B cell (primary cell): Measurements from ENCODE around the gene C1QTNF6. TPM values are rescaled to one million over a fixed set of nuclear protein-coding genes. Genes with fewer than 3 reads are reported as not detected.

Experiments
- ATAC-seq: fragments of 200-7000 bp; cut with Tn5 transposase; one replicate; pipeline ENCODE4 v1.10.0; 2021; ENCODE audit warnings: low read depth, mild to moderate bottlenecking, moderate number of reproducible peaks, moderate library complexity
- CTCF ChIA-PET: fragments of 350-600 bp; sonication (Branson Sonifier 250); formaldehyde crosslinking; loops from one replicate; lab custom pipeline; 2021; ENCODE audit warnings: antibody characterized with exemption, inconsistent platforms; lab: Charles Lee
- POLR2A ChIA-PET: fragments of 350-600 bp; sonication (Branson Sonifier 250); formaldehyde crosslinking; loops from one replicate; lab custom pipeline; 2021; ENCODE audit warnings: antibody characterized with exemption; lab: Charles Lee
- DNase-seq: peaks from one replicate; pipeline ENCODE4 v3.0.0; 2013
- H2AFZ ChIP-seq: 2 replicates; pipeline ENCODE4 v1.6.1; 2012; ENCODE audit warnings: mild to moderate bottlenecking, low read depth, low read length; ENCODE audit not compliant: insufficient read depth, poor library complexity, severe bottlenecking
- H3K27ac ChIP-seq, 2 donors: 1 replicate in 1 of 2; 2 replicates in 1 of 2; pipeline ENCODE4 v1.5.1; 2012 to 2013; ENCODE audit warnings: low read length in 2 of 2, mild to moderate bottlenecking in 2 of 2, moderate library complexity in 1 of 2
- H3K27me3 ChIP-seq, 4 experiments: fragments of 200-600 bp in 1 of 4; sonication (generic) in 1 of 4; replicated peaks in 1 of 4; 1 replicate in 2 of 4; 2 replicates in 2 of 4; pipeline versions ENCODE4 v1.6.1 to v1.7.0; 2013 to 2016; ENCODE audit warnings: low read length in 3 of 4, mild to moderate bottlenecking in 2 of 4, mixed read lengths in 1 of 4, moderate library complexity in 1 of 4; ENCODE audit not compliant: insufficient read depth in 4 of 4, control insufficient read depth in 3 of 4; ENCODE audit errors: control extremely low read depth in 1 of 4
- H3K36me3 ChIP-seq, 2 experiments: replicated peaks in 1 of 2; 1 replicate in 1 of 2; 2 replicates in 1 of 2; pipeline versions ENCODE4 v1.6.1 to v1.7.1; 2013; ENCODE audit warnings: low read length in 1 of 2; ENCODE audit not compliant: insufficient read depth in 2 of 2, control insufficient read depth in 1 of 2; ENCODE audit errors: control extremely low read depth in 1 of 2, extremely low read depth in 1 of 2
- H3K4me1 ChIP-seq, 2 donors: fragments of 200-600 bp in 1 of 2; sonication (generic) in 1 of 2; 1 replicate in 1 of 2; 2 replicates in 1 of 2; pipeline versions ENCODE4 v1.5.1 to v1.6.1; 2013 to 2017; ENCODE audit warnings: low read length in 2 of 2; ENCODE audit not compliant: control insufficient read depth in 2 of 2, insufficient read depth in 2 of 2
- H3K4me2 ChIP-seq: replicated peaks from 2 replicates; pipeline ENCODE3; 2012; ENCODE audit warnings: mild to moderate bottlenecking, low read depth, low read length; ENCODE audit not compliant: poor library complexity, severe bottlenecking
- H3K4me3 ChIP-seq, 5 experiments: fragments of 200-600 bp in 1 of 5; sonication (generic) in 1 of 5; 1 replicate in 3 of 5; 2 replicates in 2 of 5; pipeline versions ENCODE4 v1.5.1 to v1.7.0; 2011 to 2016; ENCODE audit warnings: low read length in 4 of 5, mild to moderate bottlenecking in 4 of 5, low read depth in 2 of 5, control low read depth in 1 of 5, moderate library complexity in 1 of 5; ENCODE audit not compliant: insufficient read depth in 1 of 5; ENCODE audit errors: control extremely low read depth in 1 of 5, extremely low read depth in 1 of 5
- H3K79me2 ChIP-seq: fragments of 200-600 bp; sonication (generic); one replicate; pipeline ENCODE4 v1.6.0; 2016; ENCODE audit warnings: low read length; ENCODE audit not compliant: control insufficient read depth, insufficient read depth
- H3K9ac ChIP-seq: fragments of 200-600 bp; sonication (generic); 2 replicates; pipeline ENCODE4 v1.6.1; 2017; ENCODE audit warnings: mild to moderate bottlenecking, low read length, moderate library complexity
- H3K9me3 ChIP-seq, 3 donors: one replicate each; pipeline versions ENCODE4 v1.6.1 to v1.7.1; 2013; ENCODE audit warnings: low read length in 2 of 3; ENCODE audit not compliant: control insufficient read depth in 2 of 3, insufficient read depth in 1 of 3; ENCODE audit errors: control extremely low read depth in 1 of 3
- H4K20me1 ChIP-seq: 2 replicates; pipeline ENCODE4 v1.6.0; 2012; ENCODE audit warnings: mild to moderate bottlenecking, low read length; ENCODE audit not compliant: insufficient read depth, control insufficient read depth, poor library complexity, severe bottlenecking
- H3K27ac Mint-ChIP-seq: one replicate; pipeline ENCODE4 v1.8.0; 2021; ENCODE audit warnings: mixed read lengths
- H3K27me3 Mint-ChIP-seq: one replicate; pipeline ENCODE4 v1.8.0; 2021; ENCODE audit warnings: mixed read lengths
- H3K4me1 Mint-ChIP-seq: one replicate; pipeline ENCODE4 v1.8.0; 2021; ENCODE audit warnings: mixed read lengths
- H3K4me3 Mint-ChIP-seq: one replicate; pipeline ENCODE4 v1.8.0; 2021; ENCODE audit warnings: mixed read lengths
- H3K9me3 Mint-ChIP-seq: one replicate; pipeline ENCODE4 v1.8.0; 2022; ENCODE audit warnings: mixed read lengths; ENCODE audit not compliant: insufficient read depth
- EZH2 ChIP-seq: IDR thresholded peaks from 2 replicates; pipeline ENCODE4 v1.6.1; 2012; ENCODE audit warnings: borderline replicate concordance, low read depth, mild to moderate bottlenecking, moderate library complexity, low read length; ENCODE audit not compliant: insufficient read depth, poor library complexity, severe bottlenecking
- WGBS: methylation state at CpG from one replicate; pipeline ENCODE4 v1.1.5; 2013; ENCODE audit warnings: missing lambda C conversion rate; ENCODE audit not compliant: insufficient coverage; 5-methylcytosine and 5-hydroxymethylcytosine counted together
- intact Hi-C: fragments of 100-400 bp; cut with micrococcal nuclease; formaldehyde crosslinking; loops from one replicate; pipeline ENCODE4 v1.10.0; 2022
- polyA plus RNA-seq: library from polyadenylated mRNA; depleted of rRNA; stranded (reverse); fragments of >200 nt; gene quantifications from 2 replicates; pipeline ENCODE4 v1.2.3, GENCODE V29; 2012
- total RNA-seq, 2 donors: library from RNA; stranded (reverse); fragments of 120-200 nt in 1 of 2; gene quantifications; 1 replicate in 1 of 2; 2 replicates in 1 of 2; pipeline versions ENCODE4 v1.2.3 to v1.2.4, GENCODE V29; 2013 to 2022
- TF ChIP-seq, protein P1 (sequence below): fragments of 200-600 bp; IDR thresholded peaks from one replicate; pipeline ENCODE4 v1.8.0; 2022; ENCODE audit warnings: antibody characterized with exemption, mild to moderate bottlenecking

C1QTNF6 gene
- total and polyA plus RNA-seq, 2 donors (not counting 1 experiment from before 2014, with no cell fraction given): 18.5 to 33.9 TPM

GRCh38 chr22:37147186-37147990 is 40.7 kb downstream of the C1QTNF6 start:
- no peaks in the 10 kb centered on the region for H4K20me1 ChIP-seq
- DNase-seq (no peak), ATAC-seq (no peak)
- TF ChIP-seq, protein P1, sequence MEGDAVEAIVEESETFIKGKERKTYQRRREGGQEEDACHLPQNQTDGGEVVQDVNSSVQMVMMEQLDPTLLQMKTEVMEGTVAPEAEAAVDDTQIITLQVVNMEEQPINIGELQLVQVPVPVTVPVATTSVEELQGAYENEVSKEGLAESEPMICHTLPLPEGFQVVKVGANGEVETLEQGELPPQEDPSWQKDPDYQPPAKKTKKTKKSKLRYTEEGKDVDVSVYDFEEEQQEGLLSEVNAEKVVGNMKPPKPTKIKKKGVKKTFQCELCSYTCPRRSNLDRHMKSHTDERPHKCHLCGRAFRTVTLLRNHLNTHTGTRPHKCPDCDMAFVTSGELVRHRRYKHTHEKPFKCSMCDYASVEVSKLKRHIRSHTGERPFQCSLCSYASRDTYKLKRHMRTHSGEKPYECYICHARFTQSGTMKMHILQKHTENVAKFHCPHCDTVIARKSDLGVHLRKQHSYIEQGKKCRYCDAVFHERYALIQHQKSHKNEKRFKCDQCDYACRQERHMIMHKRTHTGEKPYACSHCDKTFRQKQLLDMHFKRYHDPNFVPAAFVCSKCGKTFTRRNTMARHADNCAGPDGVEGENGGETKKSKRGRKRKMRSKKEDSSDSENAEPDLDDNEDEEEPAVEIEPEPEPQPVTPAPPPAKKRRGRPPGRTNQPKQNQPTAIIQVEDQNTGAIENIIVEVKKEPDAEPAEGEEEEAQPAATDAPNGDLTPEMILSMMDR: no peak
- no peak for TF ChIP-seq EZH2
- WGBS: 90% methylated on average over 10 of the region's 12 CpGs
- POLR2A ChIA-PET: interaction anchor here (0.9 to 1.2 kb wide), 2 partner anchors 25 to 50 kb away, joined by 3 read pairs; no protein-coding TSS in a partner anchor
- peaks cover 0 to 20% of the 10 kb centered on the region in 2 donors for H3K4me1 ChIP-seq
- H3K4me1 Mint-ChIP-seq: peaks cover 22% of the 10 kb centered on the region
- CTCF ChIA-PET: interaction anchor here (0.8 to 1.2 kb wide), 5 partner anchors 10 to 103 kb away, joined by 3 to 5 read pairs (median 4); no protein-coding TSS in a partner anchor
- peak overlapping the region; percentile 3 for H3K4me2 ChIP-seq
- no peaks in the 10 kb centered on the region for H3K27me3 Mint-ChIP-seq
- H3K79me2 ChIP-seq: no peaks in the 10 kb centered on the region
- no peak overlapping the region for H3K4me3 Mint-ChIP-seq
- H3K27me3 ChIP-seq: no peaks in the 10 kb centered on the region
- H3K9me3 Mint-ChIP-seq: peaks cover 3% of the 10 kb centered on the region
- H3K9ac ChIP-seq: no peak overlapping the region
- no peak overlapping the region for H3K27ac ChIP-seq
- H3K36me3 ChIP-seq: no peaks in the 10 kb centered on the region
- intact Hi-C loops: no loop called here
- no peaks in the 10 kb centered on the region for H3K9me3 ChIP-seq
- H3K27ac Mint-ChIP-seq: no peak overlapping the region
- no peak overlapping the region for H3K4me3 ChIP-seq
- no peak overlapping the region for H2AFZ ChIP-seq
